ENCODE data around the gene SLC44A4.
"Not testable (repeated sequence)": the region's sequence is repeated elsewhere in the genome, so short reads cannot be mapped to it uniquely, and the experiment has no call there.

The SLC44A4 gene

DNA sequence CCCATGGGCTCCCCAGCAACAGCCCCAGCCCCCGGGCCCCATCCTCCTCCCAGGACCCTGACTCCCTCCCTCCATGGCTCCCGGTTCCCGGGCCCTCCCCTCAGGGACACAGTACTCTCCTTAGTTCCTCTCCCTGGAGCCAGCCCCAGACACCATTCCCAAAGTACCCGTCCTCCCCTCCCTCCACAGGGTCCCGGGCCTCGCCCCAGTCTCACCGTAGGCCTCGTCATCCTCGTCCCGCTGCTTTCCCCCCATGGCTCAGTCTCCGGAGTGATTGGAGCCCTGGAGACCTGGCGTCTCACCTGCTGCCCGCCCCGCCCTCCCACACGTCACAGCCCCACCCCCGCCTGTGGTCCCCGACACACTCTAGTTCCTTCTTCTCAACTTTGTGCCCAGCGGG is at the start of gene SLC44A4:
TSS of gene SLC44A4 (minus strand) at position 272 of the 400 bp plus-strand sequence. CDS start at position 255, 17 bp downstream.
- no peak for DNase-seq

DNA sequence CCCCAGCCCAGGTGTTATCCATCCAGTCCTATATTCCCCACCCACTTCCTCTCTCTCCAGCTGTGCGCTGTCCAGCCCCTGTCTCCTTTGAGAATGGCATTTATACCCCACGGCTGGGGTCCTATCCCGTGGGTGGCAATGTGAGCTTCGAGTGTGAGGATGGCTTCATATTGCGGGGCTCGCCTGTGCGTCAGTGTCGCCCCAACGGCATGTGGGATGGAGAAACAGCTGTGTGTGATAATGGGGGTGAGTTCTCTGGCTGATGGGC is 49.8 kb upstream of the SLC44A4 start:
- no peak for DNase-seq

DNA sequence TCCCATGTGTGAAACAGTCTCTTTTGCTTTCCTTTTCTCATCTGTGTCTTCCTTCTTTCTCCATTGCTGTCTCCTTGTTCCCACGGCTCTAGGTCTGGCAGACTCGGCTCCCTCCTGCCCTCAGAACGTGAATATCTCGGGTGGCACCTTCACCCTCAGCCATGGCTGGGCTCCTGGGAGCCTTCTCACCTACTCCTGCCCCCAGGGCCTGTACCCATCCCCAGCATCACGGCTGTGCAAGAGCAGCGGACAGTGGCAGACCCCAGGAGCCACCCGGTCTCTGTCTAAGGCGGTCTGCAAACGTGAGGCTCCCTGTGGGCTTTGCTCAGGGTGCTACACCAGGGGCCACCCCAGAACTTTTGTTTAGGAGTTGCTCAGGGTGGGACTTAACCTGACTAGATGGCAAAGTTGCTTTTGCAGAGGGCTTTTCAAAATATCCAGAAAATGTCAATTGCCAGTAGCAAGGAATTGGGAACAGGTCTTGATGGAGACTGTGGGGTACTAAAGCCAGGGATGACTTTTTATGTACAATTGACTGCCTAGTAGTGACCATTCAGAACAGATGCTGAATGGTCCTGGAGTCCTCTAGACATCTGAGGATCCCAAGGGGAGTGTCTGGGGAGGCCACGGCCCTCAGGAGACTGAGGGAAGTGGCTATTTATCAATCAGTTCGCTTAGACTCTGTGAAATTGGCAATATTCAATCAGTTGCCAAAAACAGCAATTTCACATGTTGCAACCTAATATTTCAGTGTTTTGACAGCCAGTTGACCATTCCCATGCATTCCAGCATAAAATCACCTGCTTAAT is 49.3 kb upstream of the SLC44A4 start:
- DNase-seq, result no peak

DNA sequence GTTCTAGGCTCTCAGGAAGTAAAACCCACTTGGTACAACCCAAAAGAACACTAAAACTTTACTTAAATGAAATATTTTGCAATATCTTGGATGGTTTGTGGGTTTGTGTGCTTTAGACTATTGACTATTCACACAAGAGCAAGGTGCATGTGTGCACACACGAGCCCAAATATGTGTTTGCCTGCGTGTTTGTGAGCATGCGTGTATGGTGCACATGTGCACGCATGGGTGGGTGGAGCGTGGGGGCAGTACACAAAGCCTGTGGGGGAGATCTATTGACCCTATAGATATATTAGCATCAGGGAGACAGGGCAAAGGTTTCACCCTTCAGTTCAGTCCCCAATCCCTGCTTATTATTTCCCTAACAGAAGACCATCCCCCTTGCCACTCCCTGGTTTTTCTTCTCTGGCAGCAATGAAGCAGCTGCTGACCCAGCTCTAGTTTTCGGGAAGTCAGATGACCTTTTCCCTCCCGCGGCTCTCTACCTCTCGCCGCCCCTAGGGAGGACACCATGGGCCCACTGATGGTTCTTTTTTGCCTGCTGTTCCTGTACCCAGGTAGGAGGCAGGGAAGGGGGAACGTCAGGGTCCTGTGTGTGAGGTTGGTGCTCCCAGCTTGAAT is 48.6 kb upstream of the SLC44A4 start, which contains the start of gene C2:
TSS of gene C2 (plus strand) at position 476 of the 621 bp plus-strand sequence. CDS start at position 512, 36 bp downstream.
- no peak for DNase-seq

DNA sequence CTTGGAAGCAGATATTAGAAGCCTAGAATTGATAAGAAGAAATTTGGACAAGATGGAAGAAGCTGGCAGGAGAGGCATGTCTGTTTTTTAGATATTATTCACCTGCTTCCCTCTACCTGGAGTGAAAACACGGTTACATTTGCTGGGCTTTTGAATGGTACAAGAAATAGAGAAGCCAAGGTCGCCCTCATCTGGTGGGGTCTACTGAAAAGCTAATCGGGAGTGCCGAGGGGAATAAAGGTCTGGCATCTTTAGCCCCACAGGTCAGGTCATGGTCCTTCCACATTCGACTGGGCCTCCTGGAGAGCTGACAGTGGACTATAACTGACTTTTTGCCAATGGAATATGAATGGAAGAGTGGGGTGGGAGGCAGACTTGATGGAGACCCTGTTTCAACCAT is 44.1 kb upstream of the SLC44A4 start:
- peak in 1 of 3 experiments; percentile 29 for DNase-seq

DNA sequence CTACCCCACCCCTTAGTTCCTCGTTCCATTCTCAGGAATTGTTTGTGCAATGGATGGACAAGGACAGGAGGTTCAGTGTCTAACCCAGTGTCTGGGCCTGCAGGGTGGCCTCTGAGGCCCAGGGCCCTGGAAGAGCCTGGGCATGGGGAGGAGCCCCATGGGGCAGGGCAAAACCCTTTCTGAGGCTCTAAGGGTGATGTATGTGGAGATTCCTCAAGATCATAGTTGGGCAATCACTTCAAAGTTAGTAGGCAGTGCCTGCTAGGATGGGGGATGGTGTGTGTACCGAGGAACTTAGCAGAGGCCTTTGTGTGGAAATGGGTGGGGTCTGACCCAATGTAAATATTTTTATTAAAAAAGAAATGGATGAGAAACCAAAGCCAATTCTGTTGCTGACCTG is 42.0 kb upstream of the SLC44A4 start:
- DNase-seq, result no peak

DNA sequence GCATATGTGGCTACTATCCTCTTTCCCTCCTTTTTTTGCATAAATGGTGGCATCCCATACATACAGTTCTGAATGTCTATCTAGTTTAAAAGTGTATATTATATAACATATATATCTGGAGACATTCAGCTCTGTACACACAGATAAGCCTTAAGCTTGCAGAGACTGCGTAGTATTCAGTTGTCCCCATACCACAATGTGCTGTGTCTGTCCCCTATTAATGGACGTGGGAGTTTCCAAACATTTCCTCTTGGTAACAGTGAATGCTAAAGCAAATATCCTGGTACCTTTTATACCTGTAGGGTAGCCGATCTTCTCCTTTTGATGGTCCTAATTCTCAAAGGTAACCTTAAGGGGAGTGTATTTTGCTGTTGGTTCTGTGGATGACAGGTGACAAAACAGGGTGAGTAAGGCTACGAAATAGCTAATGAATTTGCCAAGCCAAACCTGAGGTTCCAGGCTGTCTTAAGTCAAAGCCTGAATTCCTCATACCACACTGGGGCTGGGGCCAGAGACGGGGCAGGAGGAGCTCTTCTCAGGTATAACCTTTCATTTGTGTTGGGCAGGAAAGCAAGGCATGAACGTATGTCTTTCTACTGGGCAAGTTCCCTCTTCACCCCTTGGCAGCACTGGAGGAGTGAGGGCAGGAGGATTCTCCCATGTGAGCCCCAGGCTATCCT is 41.0 kb upstream of the SLC44A4 start:
- DNase-seq, result no peak

DNA sequence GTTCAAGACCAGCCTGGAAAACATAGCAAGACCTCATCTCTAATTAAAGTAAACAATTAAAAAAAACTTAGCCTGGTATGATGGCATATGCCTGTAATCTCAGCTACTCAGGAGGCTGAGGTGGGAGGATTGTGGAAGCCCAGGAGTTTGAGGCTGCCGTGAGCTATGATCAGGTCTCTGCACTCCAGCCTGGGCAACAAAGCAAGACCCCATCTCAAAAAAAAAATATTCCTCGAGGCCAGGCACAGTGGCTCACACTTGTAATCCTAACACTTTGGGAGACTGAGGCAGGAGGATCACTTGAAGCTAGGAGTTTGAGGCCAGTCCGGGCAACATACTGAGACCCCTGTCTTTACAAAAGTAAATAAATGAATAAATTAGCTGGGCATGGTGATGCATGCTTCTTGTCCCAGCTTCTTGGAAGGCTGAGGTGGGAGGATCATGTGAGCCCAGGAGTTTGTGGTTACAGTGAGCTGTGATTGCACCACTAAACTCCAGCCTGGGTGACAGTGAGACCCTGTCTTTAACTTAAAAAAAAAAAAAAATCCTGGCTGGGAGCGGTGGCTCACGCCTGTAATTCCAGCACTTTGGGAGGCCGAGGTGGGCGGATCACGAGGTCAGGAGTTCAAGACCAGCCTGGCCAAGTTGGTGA is 39.4 kb upstream of the SLC44A4 start:
- no peak for DNase-seq

DNA sequence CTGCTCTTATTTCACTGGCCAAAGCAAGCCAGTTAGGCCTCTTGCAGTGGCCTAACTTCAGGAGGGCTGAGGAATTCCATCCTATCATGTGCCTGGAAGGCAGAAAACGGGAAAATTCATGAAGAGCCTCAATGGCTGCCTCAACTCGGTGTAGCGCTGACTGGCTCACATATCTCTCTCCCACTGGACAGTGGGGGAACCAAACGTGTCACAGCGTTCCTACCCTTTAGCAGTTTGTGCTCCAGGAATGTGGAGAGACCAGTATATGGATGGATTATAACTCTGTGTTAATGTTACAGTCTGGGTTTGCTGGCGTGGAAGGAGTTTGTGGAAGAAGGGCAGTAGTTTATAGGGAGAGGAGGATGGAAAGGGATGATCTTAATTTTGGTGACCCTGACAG is 37.0 kb upstream of the SLC44A4 start:
- DNase-seq, result no peak

DNA sequence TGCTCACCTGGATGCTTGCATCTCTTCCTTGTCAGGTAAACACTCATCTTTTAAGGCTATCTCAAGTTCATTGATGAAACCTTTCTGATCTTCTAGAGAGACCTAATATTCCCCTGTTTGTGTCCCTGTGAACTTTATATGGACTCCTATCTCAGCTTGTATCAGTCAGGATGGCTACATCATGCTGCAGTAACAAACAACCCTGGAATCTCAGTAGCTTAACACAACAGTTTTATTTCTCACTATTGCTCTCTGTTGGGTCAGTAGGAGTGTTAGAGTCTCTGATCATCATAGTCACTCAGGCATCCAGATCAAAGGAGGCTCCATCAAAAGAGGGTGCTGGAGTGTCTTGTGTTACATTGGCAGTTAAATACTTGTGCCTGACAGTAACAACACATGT is 36.6 kb upstream of the SLC44A4 start:
- no peak for DNase-seq

DNA sequence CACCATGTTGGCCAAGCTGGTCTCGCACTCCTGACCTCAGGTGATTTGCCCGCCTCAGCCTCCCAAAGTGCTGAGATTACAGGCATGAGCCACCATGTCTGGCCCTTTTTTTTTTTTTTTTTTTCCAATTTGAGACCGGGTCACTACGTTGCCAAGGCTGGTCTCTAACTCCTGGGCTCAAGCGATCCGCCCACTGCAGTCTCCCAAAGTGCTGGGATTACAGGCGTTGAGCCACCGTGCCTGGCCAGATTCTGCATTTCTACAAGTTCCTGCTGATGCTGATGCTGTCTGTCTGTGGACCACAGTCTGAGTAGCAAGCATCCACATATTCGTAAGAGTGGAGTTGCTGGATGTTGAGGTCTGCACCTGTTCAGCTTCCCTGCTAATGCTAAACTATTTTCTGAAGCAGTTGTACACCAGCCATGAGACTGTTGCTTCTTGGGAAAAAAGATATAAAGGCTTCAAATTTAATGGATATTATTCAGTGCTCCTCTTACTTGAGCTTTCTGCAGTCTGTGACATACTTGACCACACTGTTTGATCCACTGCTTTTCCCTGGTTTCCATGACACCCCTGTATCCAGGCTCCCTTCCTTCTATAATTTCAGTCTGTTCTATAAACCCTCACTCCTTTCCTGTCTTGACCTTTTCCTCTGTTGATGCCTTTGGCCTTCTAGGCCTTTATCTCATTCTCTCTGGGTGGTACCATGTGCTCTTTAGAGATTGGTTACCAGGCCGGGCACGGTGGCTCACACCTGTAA is 33.2 kb upstream of the SLC44A4 start:
- no peak for DNase-seq

DNA sequence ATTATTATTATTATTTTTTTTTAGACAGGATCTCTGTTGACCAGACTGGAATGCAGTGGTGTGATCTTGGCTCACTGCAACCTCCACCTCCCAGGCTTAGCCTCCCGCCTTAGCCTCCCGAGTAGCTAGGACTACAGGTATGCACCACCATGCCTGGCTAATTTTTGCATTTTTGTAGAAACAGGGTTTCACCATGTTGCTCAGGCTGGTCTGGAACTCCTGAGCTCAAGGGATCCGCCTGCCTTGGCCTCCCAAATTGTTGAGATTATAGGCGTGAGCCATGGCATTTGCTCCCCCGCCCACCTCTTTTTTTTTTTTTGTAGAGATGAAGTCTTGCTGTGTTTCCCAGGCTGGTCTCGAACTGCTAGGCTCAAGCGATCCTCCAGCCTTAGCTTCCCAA is 30.5 kb upstream of the SLC44A4 start:
- not testable (repeated sequence) for DNase-seq

DNA sequence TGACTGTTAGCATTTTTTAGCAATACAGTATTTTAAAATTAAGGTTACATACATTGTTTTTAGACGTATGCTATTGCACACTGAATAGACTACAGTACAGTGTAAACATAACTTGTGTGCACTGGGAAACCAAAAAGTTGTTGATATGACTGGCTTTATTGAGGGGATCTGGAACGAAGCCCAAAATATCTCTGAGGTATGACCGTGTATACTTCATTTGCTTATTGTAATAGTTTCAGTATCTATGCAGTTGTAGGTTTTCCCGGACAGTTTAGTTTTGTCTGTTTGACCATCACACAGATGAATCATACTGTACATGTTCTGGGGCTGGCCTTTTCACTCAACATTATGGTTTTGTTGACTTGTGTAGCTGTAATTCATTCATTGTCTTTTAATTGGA is 30.0 kb upstream of the SLC44A4 start:
- peak in 1 of 3 experiments; percentile 6 for DNase-seq

DNA sequence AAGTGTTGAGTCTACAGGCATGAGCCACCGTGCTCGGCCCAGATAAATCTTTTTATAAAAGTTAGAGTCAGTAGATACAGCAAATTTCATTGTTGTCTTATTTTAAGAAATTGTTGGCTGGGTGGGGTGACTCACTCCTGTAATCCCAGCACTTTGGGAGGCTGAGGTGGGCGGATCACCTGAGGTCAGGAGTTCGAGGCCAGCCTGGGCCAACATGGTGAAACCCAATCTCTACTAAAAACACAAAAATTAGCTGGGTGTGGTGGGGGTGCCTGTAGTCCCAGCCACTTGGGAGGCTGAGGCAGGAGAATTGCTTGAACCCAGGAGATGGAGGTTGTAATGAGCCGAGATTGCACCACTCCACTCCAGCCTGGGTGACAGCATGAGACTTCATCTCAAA is 29.5 kb upstream of the SLC44A4 start:
- not testable (repeated sequence) for DNase-seq

DNA sequence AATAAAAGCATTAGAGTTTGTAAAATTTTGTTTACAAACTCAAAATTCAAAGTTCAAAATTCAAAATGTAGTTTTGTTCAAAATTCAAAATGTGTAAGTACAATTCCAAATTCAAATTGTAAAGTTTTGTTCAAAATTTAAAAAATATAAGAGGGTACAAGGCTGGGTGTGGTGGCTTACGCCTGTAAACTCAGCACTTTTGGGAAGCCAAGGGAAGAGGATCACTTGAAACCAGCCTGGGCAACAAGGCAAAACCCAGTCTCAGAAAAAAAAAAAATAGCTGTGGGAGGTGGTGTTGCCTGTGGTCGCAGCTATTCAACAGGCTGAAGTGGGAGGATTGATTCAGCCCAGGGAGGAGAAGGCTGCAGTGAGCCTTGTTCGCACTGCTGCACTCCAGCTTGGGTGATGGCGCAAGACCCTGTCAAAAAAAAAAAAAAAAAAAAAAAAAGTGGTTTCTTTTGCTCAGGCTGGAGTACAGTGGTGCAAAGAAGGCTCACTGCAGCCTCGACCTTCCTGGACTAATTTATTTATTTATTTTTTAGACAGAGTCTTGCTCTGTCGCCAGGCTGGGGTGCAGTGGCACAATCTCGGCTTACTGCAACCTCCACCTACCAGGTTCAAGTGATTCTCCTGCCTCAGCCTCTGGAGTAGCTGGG is 28.5 kb upstream of the SLC44A4 start:
- DNase-seq, result no peak

DNA sequence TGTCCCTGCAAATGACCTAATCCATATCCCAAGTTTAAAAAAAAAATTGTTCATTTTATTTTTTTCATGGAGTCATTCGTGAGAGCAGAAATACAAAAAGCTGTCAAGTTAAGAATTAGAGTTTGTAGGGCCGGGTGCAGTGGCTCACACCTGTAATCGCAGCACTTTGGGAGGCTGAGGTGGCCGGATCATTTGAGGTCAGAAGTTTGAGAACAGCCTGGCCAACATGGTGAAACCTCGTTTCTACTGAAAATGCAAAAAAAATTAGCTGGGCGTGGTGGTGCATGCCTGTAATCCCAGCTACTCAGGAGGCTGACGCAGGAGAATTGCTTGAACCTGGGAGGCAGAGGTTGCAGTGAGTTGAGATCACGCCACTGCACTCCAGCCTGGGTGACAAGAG is 27.9 kb upstream of the SLC44A4 start:
- not testable (repeated sequence) for DNase-seq

DNA sequence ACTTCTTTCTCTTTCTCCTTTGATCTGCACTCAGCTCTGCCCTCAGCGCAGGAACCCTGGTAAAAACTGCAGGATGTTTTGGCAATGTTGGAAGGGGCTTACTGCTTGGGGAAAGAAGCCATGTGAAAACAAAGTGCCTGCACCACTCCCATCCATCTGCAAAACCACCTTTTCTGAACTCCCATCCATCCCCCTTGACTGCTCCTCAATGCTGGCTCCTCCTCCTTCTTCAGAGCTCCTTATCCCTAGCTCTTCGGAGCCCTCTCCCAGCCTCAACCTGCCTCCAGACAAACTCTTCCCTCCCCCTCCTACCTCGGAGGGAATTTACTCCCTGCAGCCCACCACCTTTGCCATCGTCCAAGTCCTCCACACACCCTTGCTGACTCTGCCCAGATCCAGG is 27.3 kb upstream of the SLC44A4 start:
- DNase-seq, result no peak

DNA sequence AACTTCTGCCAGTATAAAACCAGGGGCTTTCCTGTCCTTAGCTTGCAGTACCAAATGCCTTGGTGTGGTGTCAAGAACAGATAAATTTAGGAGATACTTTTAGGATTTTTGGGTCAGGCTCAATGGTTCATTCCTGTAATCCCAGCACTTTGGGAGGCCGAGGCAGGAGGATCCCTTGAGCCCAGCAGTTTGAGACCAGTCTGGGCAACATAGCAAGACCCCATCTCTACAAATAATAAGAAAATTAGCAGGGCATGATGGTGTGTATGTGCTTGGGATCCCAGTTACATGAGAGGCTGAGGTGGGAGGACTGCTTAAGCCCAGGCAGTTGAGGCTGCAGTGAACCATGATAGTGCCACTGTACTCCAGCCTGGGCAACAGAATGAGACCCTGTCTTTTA is 26.2 kb upstream of the SLC44A4 start:
- DNase-seq, result no peak

DNA sequence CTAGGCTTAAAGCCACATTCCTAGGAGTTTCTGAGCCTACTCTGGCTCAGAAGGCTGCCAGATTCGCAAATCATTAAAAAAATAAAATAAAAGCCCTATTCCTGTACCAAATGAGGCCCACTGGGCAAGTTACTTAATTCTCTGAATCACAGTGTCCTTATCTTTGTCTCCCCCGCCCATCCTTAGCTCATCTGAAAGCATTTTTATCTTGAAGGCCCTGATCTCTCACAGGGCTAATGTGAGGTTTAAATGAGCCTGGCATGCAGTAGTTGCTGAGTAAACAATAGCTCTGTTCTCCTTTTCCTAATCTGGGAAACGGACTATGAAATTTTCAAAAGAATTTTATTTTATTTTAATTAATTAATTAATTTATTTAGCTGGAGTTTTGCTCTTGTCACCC is 25.2 kb upstream of the SLC44A4 start:
- no peak for DNase-seq

DNA sequence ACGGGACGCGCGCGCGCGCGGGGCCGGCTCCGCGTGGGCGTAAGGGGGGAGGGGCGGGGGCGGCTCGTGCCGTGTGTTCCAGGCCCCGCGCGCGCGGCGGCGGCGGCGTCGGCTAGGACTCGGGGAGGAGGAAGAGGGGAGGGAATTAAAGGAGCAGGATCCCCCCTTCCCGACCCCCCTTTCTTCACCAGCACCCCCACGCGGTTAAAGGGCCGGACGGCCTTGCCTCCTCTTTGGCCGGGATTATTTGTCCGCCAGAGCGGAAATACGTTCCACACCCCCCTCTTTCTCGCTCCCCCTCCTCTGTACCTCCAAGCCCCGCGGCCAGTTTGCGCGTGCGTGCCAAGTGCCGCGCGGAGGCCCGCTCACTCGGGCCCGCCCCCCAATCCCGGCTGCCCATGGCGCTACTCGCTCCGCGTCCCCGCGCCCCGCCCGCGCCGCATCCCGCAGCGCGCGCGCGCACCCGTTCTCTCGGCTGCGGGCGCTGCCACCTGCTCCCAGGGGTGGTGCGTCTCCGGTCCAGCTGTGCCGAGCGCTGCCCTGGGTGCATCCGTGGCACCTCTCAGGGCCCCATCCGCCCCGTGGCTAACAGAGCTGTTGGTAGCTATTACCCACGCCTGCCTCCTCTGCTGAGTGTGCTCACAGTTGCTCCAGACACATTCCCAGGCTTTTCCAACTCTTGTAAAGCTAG is 23.3 kb upstream of the SLC44A4 start, which contains the start of gene ZBTB12:
TSS of gene ZBTB12 (minus strand) at position 134 of the 691 bp plus-strand sequence. CDS start 781 bp downstream, outside the sequence.
- DNase-seq, result peak; percentile 91 to 99 (median 97)

DNA sequence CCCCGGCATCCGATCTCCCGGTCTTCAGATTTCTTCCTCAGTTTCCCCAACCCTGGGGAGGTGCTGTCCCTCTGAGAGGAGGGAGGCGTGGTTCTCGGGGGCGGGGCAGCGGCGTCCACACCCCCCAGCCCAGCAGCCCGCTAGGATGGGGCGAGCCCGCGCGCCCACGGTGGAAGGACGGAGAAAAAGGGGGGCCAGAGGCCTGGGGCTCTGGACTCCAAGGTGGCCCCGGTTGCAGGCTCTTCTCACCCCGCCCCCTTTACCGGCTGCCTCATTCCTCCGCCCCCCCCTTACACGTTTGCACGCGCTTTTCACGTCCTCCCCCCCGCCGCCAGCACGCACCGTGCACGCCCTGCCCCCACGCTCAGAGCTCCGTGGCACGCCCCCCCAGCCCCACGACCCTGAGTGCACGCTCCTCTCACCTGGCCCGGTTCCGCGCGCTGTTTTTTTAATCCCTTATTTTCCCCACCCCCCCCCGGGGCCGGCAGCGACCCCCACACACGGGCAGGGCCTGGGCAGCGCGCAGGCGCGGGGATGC is 22.7 kb upstream of the SLC44A4 start:
- DNase-seq, result peak; percentile 52 to 71 (median 66)
